Neural cell (in vitro differentiated cells): ENCODE data around the gene PRELP. TPM values are rescaled to one million over a fixed set of nuclear protein-coding genes. Genes with fewer than 3 reads are reported as not detected.

Experiments used
- H2AFZ ChIP-seq: fragments of 200-600, 300-800 bp; sonication (generic), shearing (Covaris generic); 2 replicates; pipeline ENCODE4 v1.6.0; 2014; ENCODE audit warnings: low read depth, mild to moderate bottlenecking, antibody characterized with exemption, low read length, moderate library complexity
- H3F3A ChIP-seq: fragments of 200-600 bp; shearing (Covaris generic); 2 replicates; pipeline ENCODE4 v1.6.1; 2016; ENCODE audit warnings: mild to moderate bottlenecking, moderate library complexity, mixed read lengths, antibody characterized with exemption, low read length; ENCODE audit not compliant: insufficient read depth, poor library complexity, severe bottlenecking
- H3K27ac ChIP-seq: fragments of 200-600, 300-800 bp; sonication (generic), shearing (Covaris generic); 2 replicates; pipeline ENCODE4 v1.5.1; 2014; ENCODE audit warnings: mild to moderate bottlenecking, low read length, moderate library complexity
- H3K27me3 ChIP-seq: fragments of 300-800, 200-600 bp; sonication (generic), shearing (Covaris generic); 2 replicates; pipeline ENCODE4 v1.6.0; 2014; ENCODE audit warnings: mild to moderate bottlenecking, low read depth, low read length, moderate library complexity; ENCODE audit not compliant: insufficient read depth
- H3K36me3 ChIP-seq: fragments of 300-800, 200-600 bp; sonication (generic), shearing (Covaris generic); 2 replicates; pipeline ENCODE4 v1.5.1; 2014; ENCODE audit warnings: mild to moderate bottlenecking, antibody characterized with exemption, low read length, moderate library complexity; ENCODE audit not compliant: insufficient read depth
- H3K4me2 ChIP-seq: fragments of 300-800, 200-600 bp; sonication (generic), shearing (Covaris generic); 2 replicates; pipeline ENCODE4 v1.6.0; 2014; ENCODE audit warnings: mild to moderate bottlenecking, low read length
- H3K4me3 ChIP-seq: fragments of 300-800, 200-600 bp; sonication (generic), shearing (Covaris generic); 2 replicates; pipeline ENCODE4 v1.5.1; 2014; ENCODE audit warnings: mild to moderate bottlenecking, low read length, moderate library complexity
- H3K79me2 ChIP-seq: fragments of 200-600 bp; shearing (Covaris generic); replicated peaks from 2 replicates; pipeline ENCODE4 v1.6.0; 2014; ENCODE audit warnings: mild to moderate bottlenecking, low read length, moderate library complexity; ENCODE audit not compliant: insufficient read depth
- H3K9ac ChIP-seq: fragments of 300-800, 200-600 bp; sonication (generic), shearing (Covaris generic); 2 replicates; pipeline ENCODE4 v1.6.1; 2016; ENCODE audit warnings: mild to moderate bottlenecking, low read length, mixed read lengths
- H3K9me2 ChIP-seq: fragments of 200-600 bp; shearing (Covaris generic); 2 replicates; pipeline ENCODE4 v1.6.1; 2016; ENCODE audit warnings: mild to moderate bottlenecking, low read length, mixed read lengths; ENCODE audit not compliant: insufficient read depth
- H3K9me3 ChIP-seq: fragments of 200-600, 300-800 bp; sonication (generic), shearing (Covaris generic); 2 replicates; pipeline ENCODE4 v1.6.1; 2016; ENCODE audit warnings: mild to moderate bottlenecking, mixed run types, low read length, moderate library complexity, mixed read lengths
- H4K20me1 ChIP-seq: fragments of 200-600 bp; shearing (Covaris generic); 2 replicates; pipeline ENCODE4 v1.6.1; 2016; ENCODE audit warnings: mild to moderate bottlenecking, mixed run types; ENCODE audit not compliant: insufficient read depth
- CTCF ChIP-seq: fragments of 450-650 bp; IDR thresholded peaks from 2 replicates; pipeline ENCODE4 v1.5.1; 2014; ENCODE audit warnings: antibody characterized with exemption, mild to moderate bottlenecking, moderate library complexity; ENCODE audit not compliant: poor library complexity, severe bottlenecking
- EP300 ChIP-seq: fragments of 450-650 bp; conservative IDR thresholded peaks from 2 replicates; pipeline ENCODE4 v1.6.1; 2014; ENCODE audit warnings: antibody characterized with exemption, mild to moderate bottlenecking, moderate library complexity; ENCODE audit not compliant: poor library complexity, severe bottlenecking
- EZH2 ChIP-seq: fragments of 200-600, 300-800 bp; shearing (Covaris generic), sonication (generic); IDR thresholded peaks from 2 replicates; pipeline ENCODE4 v1.6.1; 2014; ENCODE audit warnings: antibody characterized with exemption, low read length, borderline replicate concordance, mild to moderate bottlenecking; ENCODE audit not compliant: insufficient read depth, poor library complexity, severe bottlenecking
- MXI1 ChIP-seq: fragments of 450-650 bp; conservative IDR thresholded peaks from 2 replicates; pipeline ENCODE4 v1.6.1; 2014; ENCODE audit warnings: antibody characterized with exemption, mild to moderate bottlenecking; ENCODE audit not compliant: poor library complexity, severe bottlenecking
- POLR2AphosphoS5 ChIP-seq: IDR thresholded peaks from 2 replicates; pipeline ENCODE4 v1.6.1; 2012
- RAD21 ChIP-seq: fragments of 450-650 bp; conservative IDR thresholded peaks from 2 replicates; pipeline ENCODE4 v1.6.1; 2014; ENCODE audit warnings: antibody characterized with exemption, mild to moderate bottlenecking, moderate library complexity
- REST ChIP-seq: IDR thresholded peaks from 2 replicates; pipeline ENCODE4 v1.6.1; 2012; ENCODE audit warnings: borderline replicate concordance
- SMC3 ChIP-seq: fragments of 450-650 bp; conservative IDR thresholded peaks from 2 replicates; pipeline ENCODE4 v1.6.1; 2014; ENCODE audit warnings: antibody characterized with exemption, mild to moderate bottlenecking, moderate library complexity; ENCODE audit not compliant: poor library complexity
- TAF1 ChIP-seq: IDR thresholded peaks from 2 replicates; pipeline ENCODE4 v1.6.1; 2012; ENCODE audit warnings: low read depth
- polyA plus RNA-seq: library from polyadenylated mRNA; depleted of rRNA; stranded (reverse); fragments of >200 nt; gene quantifications from 2 replicates; pipeline ENCODE4 v1.2.3, GENCODE V29; 2014

Gene PRELP
- polyA plus RNA-seq, 1 donor from 2014 or later = not detected

- Histone ChIP-seq H3K4me2 (no peak overlapping the region), H4K20me1 (no peaks in the 10 kb centered on the region), H3K79me2 (no peaks in the 10 kb centered on the region), H3K9ac (no peak overlapping the region), H3K9me3 (no peaks in the 10 kb centered on the region), H3K36me3 (no peaks in the 10 kb centered on the region), H3K27me3 (no peaks in the 10 kb centered on the region), H2AFZ (no peak overlapping the region), H3F3A (no peaks in the 10 kb centered on the region), H3K9me2 (no peaks in the 10 kb centered on the region), H3K27ac (no peak overlapping the region), H3K4me3 (no peak overlapping the region)
- TF ChIP-seq CTCF = no peak
Observed at GRCh38 chr1:203528063-203528462, 52.5 kb downstream of the PRELP start.

- no peak overlapping the region for H3K9ac ChIP-seq
- no peaks in the 10 kb centered on the region for H3K9me3 ChIP-seq
- H3K27me3 ChIP-seq = no peaks in the 10 kb centered on the region
- no peaks in the 10 kb centered on the region for H3K9me2 ChIP-seq
- H3K4me2 ChIP-seq = no peak overlapping the region
- H3K36me3 ChIP-seq = no peaks in the 10 kb centered on the region
- H3K27ac ChIP-seq = no peak overlapping the region
- no peaks in the 10 kb centered on the region for H4K20me1 ChIP-seq
- no peak overlapping the region for H3K4me3 ChIP-seq
- no peak overlapping the region for H2AFZ ChIP-seq
- no peaks in the 10 kb centered on the region for H3F3A ChIP-seq
- TF ChIP-seq MXI1 (no peak), TAF1 (no peak)
- no peaks in the 10 kb centered on the region for H3K79me2 ChIP-seq
Observed at GRCh38 chr1:203528976-203529835, 53.6 kb downstream of the PRELP start.

- Histone ChIP-seq H3K9me2 (no peaks in the 10 kb centered on the region), H3K27me3 (no peaks in the 10 kb centered on the region), H4K20me1 (no peaks in the 10 kb centered on the region), H3K27ac (no peak overlapping the region), H3K9ac (no peak overlapping the region), H3F3A (no peaks in the 10 kb centered on the region), H3K36me3 (no peaks in the 10 kb centered on the region), H3K79me2 (no peaks in the 10 kb centered on the region), H3K4me3 (no peak overlapping the region), H3K4me2 (no peak overlapping the region), H3K9me3 (no peaks in the 10 kb centered on the region), H2AFZ (no peak overlapping the region)
- no peak for TF ChIP-seq TAF1
- no peak for TF ChIP-seq POLR2AphosphoS5
- TF ChIP-seq CTCF = no peak
- no peak for TF ChIP-seq EZH2
- no peak for TF ChIP-seq MXI1
- no peak for TF ChIP-seq RAD21
- no peak for TF ChIP-seq EP300
- TF ChIP-seq REST = no peak
- TF ChIP-seq SMC3 = no peak
Observed at GRCh38 chr1:203531063-203531462, 55.5 kb downstream of the PRELP start.
